ENCODE data around the gene FHDC1.

GRCh38 chr4:152988721-152989553 is 52.8 kb downstream of the FHDC1 start:
- TF ChIP-seq CTCF (IDR thresholded peaks at IDR 0.05; ENCODE audit: low read depth, low read length, poor library complexity, severe bottlenecking), result no peak
- TF ChIP-seq EZH2phosphoT487 (IDR thresholded peaks at IDR 0.05; ENCODE audit: borderline replicate concordance, low read length), result no peak
